ENCODE results near the gene CRMP1.

CRMP1 gene

GRCh38 chr4:5893591-5893990 lies 705 bp upstream of the CRMP1 start:
- no peak for TF ChIP-seq CTCF (conservative IDR thresholded peaks at IDR 0.05)
- H3K27ac ChIP-seq: peak overlapping the region; percentile 21; the same call in 1 of the 2 replicates

GRCh38 chr4:5892323-5893003 lies 423 bp downstream of the CRMP1 start:
- H3K27ac ChIP-seq: peak overlapping the region; percentile 21; the same call in 1 of the 2 replicates
- TF ChIP-seq CTCF (conservative IDR thresholded peaks at IDR 0.05): no peak

GRCh38 chr4:5891563-5892322 lies 1.1 kb downstream of the CRMP1 start:
- H3K27ac ChIP-seq: no peak overlapping the region

GRCh38 chr4:5890063-5890727 lies 2.7 kb downstream of the CRMP1 start:
- H3K27ac ChIP-seq: peak overlapping the region; percentile 54; the same call in 1 of the 2 replicates
- no peak for TF ChIP-seq CTCF (conservative IDR thresholded peaks at IDR 0.05)

More at GRCh38 chr4:5891563-5892322, 1.1 kb downstream of the CRMP1 start:
- TF ChIP-seq CTCF (conservative IDR thresholded peaks at IDR 0.05): no peak

- H3K27ac ChIP-seq: peak overlapping the region; percentile 64
- no peak for TF ChIP-seq CTCF (conservative IDR thresholded peaks at IDR 0.05)
Observed at GRCh38 chr4:5889002-5889696, 3.7 kb downstream of the CRMP1 start.

- TF ChIP-seq CTCF (conservative IDR thresholded peaks at IDR 0.05): peak; percentile 15
- peak overlapping the region; percentile 64 for H3K27ac ChIP-seq
Observed at GRCh38 chr4:5888222-5889001, 4.5 kb downstream of the CRMP1 start.

Measured in VCaP (cell line).